ENCODE data around the gene STK38.

The STK38 gene

DNA sequence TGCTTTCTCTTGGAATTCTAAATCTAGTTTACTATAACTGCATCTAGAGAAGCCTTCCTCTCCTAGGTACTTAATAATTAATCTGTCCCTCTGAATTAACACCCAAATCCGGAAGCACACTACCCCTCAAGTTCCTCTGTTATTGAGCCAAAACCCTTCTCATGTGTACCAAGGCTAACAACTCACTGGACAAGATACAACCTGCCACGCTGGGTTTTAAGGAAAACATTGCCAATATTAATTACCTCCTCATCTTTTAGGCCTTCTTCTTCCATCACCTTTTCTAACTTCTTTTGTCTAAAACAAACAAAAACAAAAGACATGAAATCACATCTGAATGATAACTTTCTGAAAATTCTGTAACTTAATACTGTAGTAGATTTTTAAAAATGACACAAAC is 21.9 kb downstream of the STK38 start:
- no peaks in the 10 kb centered on the region for H3K9me3 ChIP-seq (ENCODE audit: severe bottlenecking)
- peaks cover 58% of the 10 kb centered on the region for H3K36me3 ChIP-seq
- DNase-seq: no peak
- no peak overlapping the region for H3K4me3 ChIP-seq (ENCODE audit: low read depth, low read length)
- no peaks in the 10 kb centered on the region for H3K27me3 ChIP-seq (ENCODE audit: insufficient read depth, low read depth, severe bottlenecking)
- TF ChIP-seq, protein P1, sequence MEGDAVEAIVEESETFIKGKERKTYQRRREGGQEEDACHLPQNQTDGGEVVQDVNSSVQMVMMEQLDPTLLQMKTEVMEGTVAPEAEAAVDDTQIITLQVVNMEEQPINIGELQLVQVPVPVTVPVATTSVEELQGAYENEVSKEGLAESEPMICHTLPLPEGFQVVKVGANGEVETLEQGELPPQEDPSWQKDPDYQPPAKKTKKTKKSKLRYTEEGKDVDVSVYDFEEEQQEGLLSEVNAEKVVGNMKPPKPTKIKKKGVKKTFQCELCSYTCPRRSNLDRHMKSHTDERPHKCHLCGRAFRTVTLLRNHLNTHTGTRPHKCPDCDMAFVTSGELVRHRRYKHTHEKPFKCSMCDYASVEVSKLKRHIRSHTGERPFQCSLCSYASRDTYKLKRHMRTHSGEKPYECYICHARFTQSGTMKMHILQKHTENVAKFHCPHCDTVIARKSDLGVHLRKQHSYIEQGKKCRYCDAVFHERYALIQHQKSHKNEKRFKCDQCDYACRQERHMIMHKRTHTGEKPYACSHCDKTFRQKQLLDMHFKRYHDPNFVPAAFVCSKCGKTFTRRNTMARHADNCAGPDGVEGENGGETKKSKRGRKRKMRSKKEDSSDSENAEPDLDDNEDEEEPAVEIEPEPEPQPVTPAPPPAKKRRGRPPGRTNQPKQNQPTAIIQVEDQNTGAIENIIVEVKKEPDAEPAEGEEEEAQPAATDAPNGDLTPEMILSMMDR (IDR thresholded peaks at IDR 0.05; ENCODE audit: low read depth, low read length): no peak
- H3K27ac ChIP-seq: no peak overlapping the region

DNA sequence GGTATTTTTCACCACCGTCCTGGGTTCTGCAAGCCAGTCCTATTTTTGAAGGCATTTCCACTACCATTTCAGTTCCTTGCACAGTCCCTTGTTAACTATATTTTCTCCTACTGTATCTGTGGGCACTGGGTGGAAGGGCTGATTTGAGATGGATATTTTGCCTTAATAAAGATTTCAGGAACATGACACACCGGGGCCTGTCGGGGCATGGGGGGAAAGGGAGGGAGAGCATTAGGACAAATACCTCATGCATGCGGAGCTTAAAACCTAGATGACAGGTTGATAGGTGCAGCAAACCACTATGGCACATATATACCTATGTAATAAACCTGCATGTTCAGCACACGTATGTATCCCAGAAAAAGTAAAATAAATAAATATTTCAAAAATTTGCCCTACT is 22.4 kb downstream of the STK38 start:
- H3K27ac ChIP-seq: no peak overlapping the region

DNA sequence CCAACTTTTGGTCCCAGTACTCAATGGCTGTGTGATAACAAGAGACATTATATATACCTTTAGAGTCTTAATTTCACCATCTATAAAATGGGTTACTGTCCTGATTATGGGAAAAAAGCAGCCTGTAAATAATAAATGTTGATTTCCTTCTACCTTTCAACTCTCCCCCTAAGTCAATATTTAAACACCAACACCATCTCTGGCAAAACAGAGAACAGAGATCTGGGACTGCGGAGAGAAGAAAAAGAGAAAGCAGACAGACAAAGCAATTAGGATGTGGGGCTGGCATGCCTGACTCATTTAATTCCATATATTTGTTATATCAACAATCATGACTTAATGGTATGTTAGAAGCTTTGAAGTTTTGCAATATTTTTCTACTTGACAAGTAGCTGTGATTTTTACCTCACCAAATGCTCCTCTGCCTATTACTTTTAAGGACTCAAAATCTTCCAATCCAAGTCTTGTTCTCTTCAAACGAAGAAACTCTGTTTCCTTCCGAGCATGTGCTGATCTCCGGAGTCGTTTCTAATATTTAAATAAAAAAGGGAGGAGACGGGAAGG is 23.3 kb downstream of the STK38 start:
- Histone ChIP-seq H3K4me3 (ENCODE audit: low read depth, low read length) (no peak overlapping the region), H3K27me3 (ENCODE audit: insufficient read depth, low read depth, severe bottlenecking) (no peaks in the 10 kb centered on the region), H3K27ac (no peak overlapping the region), H3K36me3 (peaks cover 71% of the 10 kb centered on the region), H3K9me3 (ENCODE audit: severe bottlenecking) (no peaks in the 10 kb centered on the region)
- no peak for DNase-seq
- TF ChIP-seq, protein P1 (IDR thresholded peaks at IDR 0.05; ENCODE audit: low read depth, low read length): no peak

More for the DNA sequence above, 22.4 kb downstream of the STK38 start:
- Histone ChIP-seq H3K9me3 (ENCODE audit: severe bottlenecking) (no peaks in the 10 kb centered on the region), H3K36me3 (peaks cover 63% of the 10 kb centered on the region), H3K4me3 (ENCODE audit: low read depth, low read length) (no peak overlapping the region), H3K27me3 (ENCODE audit: insufficient read depth, low read depth, severe bottlenecking) (no peaks in the 10 kb centered on the region)
- DNase-seq: no peak
- TF ChIP-seq, protein P1 (IDR thresholded peaks at IDR 0.05; ENCODE audit: low read depth, low read length): no peak

DNA sequence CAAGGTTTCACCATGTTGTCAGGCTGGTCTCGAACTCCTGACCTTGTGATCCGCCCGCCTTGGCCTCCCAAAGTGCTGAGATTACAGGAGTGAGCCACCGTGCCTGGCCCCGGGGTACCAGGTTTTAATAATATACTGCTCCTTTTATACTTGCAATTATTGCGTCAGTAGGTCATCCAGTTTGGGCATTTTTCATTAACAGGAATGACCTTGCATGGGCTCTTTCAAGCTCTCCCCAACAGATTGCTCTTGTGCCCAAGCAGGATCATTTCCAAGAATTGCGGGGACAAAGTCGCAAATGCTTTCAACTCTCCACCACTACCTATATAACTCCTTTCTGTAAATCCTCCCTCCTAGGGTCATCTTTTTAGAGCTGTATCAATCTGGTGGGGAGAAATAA is 23.8 kb downstream of the STK38 start:
- no peaks in the 10 kb centered on the region for H3K9me3 ChIP-seq (ENCODE audit: severe bottlenecking)
- TF ChIP-seq, protein P1 (IDR thresholded peaks at IDR 0.05; ENCODE audit: low read depth, low read length): no peak
- no peak overlapping the region for H3K4me3 ChIP-seq (ENCODE audit: low read depth, low read length)
- H3K36me3 ChIP-seq: peaks cover 69% of the 10 kb centered on the region
- DNase-seq: no peak
- no peak overlapping the region for H3K27ac ChIP-seq
- no peaks in the 10 kb centered on the region for H3K27me3 ChIP-seq (ENCODE audit: insufficient read depth, low read depth, severe bottlenecking)

DNA sequence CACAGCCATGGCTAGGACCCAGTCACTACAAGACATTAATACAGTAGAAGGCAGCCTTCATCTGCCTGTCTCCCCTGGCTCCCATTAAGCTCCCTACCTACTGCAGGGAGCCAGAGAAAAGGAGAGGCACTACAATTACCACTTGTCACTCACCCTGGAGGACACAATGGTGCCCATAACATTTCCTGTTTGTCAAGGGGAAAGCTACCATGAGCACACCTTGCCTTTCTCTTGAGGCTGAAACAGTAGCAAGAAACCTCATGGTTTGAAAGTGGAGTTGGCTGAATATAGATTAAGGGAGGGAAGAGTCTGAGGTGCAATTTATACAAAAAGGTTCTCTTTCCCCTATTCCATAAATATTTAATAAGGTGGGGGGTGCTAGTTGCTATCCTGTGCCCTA is 27.9 kb downstream of the STK38 start:
- H3K27me3 ChIP-seq (ENCODE audit: insufficient read depth, low read depth, severe bottlenecking): no peaks in the 10 kb centered on the region
- H3K27ac ChIP-seq: no peak overlapping the region
- no peaks in the 10 kb centered on the region for H3K9me3 ChIP-seq (ENCODE audit: severe bottlenecking)
- no peak for DNase-seq
- H3K4me3 ChIP-seq (ENCODE audit: low read depth, low read length): no peak overlapping the region
- TF ChIP-seq, protein P1 (IDR thresholded peaks at IDR 0.05; ENCODE audit: low read depth, low read length): no peak
- peaks cover 71% of the 10 kb centered on the region for H3K36me3 ChIP-seq

DNA sequence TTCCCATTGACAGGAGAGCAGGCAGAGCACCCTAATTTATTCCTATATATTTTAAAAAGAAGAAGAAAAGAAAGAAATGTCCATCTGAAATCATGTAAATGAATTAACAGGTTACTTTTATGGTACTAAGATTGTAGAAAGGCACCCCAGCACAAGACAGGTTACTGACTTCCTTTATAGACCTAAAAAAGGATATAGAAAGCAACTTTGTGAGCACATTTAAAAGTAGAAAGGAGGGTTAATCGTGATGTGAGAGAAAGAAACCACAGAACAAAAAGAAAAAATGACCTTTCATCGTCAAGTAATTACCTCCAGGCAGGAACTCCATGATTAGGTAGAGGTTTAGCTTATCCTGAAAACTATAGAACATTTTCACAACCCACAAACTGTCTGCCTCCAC is 29.9 kb downstream of the STK38 start:
- DNase-seq: no peak
- H3K4me3 ChIP-seq (ENCODE audit: low read depth, low read length): no peak overlapping the region
- H3K27me3 ChIP-seq (ENCODE audit: insufficient read depth, low read depth, severe bottlenecking): no peaks in the 10 kb centered on the region
- peaks cover 67% of the 10 kb centered on the region for H3K36me3 ChIP-seq
- H3K9me3 ChIP-seq (ENCODE audit: severe bottlenecking): no peaks in the 10 kb centered on the region
- TF ChIP-seq, protein P1 (IDR thresholded peaks at IDR 0.05; ENCODE audit: low read depth, low read length): no peak
- no peak overlapping the region for H3K27ac ChIP-seq

Data from WERI-Rb-1 (cell line).